Measurements from ENCODE around the gene NEK6. TPM values are rescaled to one million over a fixed set of nuclear protein-coding genes. Genes with fewer than 3 reads are reported as not detected.
"Not testable (repeated sequence)": the region's sequence is repeated elsewhere in the genome, so short reads cannot be mapped to it uniquely, and the experiment has no call there.

The NEK6 gene
- total RNA-seq, 1 donor = 11.2 TPM

GRCh38 chr9:124251204-124251603 is 6.5 kb upstream of the NEK6 start:
- Histone ChIP-seq H3K4me1 (ENCODE audit: insufficient read depth, low read length) (peaks cover 7% of the 10 kb centered on the region), H3K27me3 (ENCODE audit: insufficient read depth, low read length) (no peaks in the 10 kb centered on the region), H3K4me3 (ENCODE audit: low read length) (no peak overlapping the region), H3K9me3 (ENCODE audit: low read depth, low read length) (no peaks in the 10 kb centered on the region)

GRCh38 chr9:124251605-124252378 is 6.0 kb upstream of the NEK6 start:
- no peaks in the 10 kb centered on the region for H3K27me3 ChIP-seq (ENCODE audit: insufficient read depth, low read length)
- no peak overlapping the region for H3K4me3 ChIP-seq (ENCODE audit: low read length)
- peaks cover 7% of the 10 kb centered on the region for H3K4me1 ChIP-seq (ENCODE audit: insufficient read depth, low read length)
- no peaks in the 10 kb centered on the region for H3K9me3 ChIP-seq (ENCODE audit: low read depth, low read length)

- H3K4me1 ChIP-seq (ENCODE audit: insufficient read depth, low read length) = peaks cover 13% of the 10 kb centered on the region
- not testable (repeated sequence) for H3K9me3 ChIP-seq (ENCODE audit: low read depth, low read length); H3K27me3 ChIP-seq (ENCODE audit: insufficient read depth, low read length); H3K4me3 ChIP-seq (ENCODE audit: low read length)
Observed at GRCh38 chr9:124252878-124253277, 4.9 kb upstream of the NEK6 start.

GRCh38 chr9:124254261-124254682 is 3.5 kb upstream of the NEK6 start:
- H3K4me1 ChIP-seq (ENCODE audit: insufficient read depth, low read length) = peaks cover 23% of the 10 kb centered on the region
- no peaks in the 10 kb centered on the region for H3K9me3 ChIP-seq (ENCODE audit: low read depth, low read length)
- no peak overlapping the region for H3K4me3 ChIP-seq (ENCODE audit: low read length)
- H3K27me3 ChIP-seq (ENCODE audit: insufficient read depth, low read length) = no peaks in the 10 kb centered on the region

- Histone ChIP-seq H3K9me3 (ENCODE audit: low read depth, low read length) (no peaks in the 10 kb centered on the region), H3K4me3 (ENCODE audit: low read length) (no peak overlapping the region), H3K27me3 (ENCODE audit: insufficient read depth, low read length) (no peaks in the 10 kb centered on the region), H3K4me1 (ENCODE audit: insufficient read depth, low read length) (peaks cover 32% of the 10 kb centered on the region)
Observed at GRCh38 chr9:124255222-124255621, 2.5 kb upstream of the NEK6 start.

GRCh38 chr9:124256517-124257069 is 1.2 kb upstream of the NEK6 start:
- H3K4me3 ChIP-seq (ENCODE audit: low read length) = no peak overlapping the region
- no peaks in the 10 kb centered on the region for H3K27me3 ChIP-seq (ENCODE audit: insufficient read depth, low read length)
- no peaks in the 10 kb centered on the region for H3K9me3 ChIP-seq (ENCODE audit: low read depth, low read length)
- H3K4me1 ChIP-seq (ENCODE audit: insufficient read depth, low read length) = peaks cover 46% of the 10 kb centered on the region

- H3K9me3 ChIP-seq (ENCODE audit: low read depth, low read length) = no peaks in the 10 kb centered on the region
- H3K27me3 ChIP-seq (ENCODE audit: insufficient read depth, low read length) = no peaks in the 10 kb centered on the region
- H3K4me3 ChIP-seq (ENCODE audit: low read length) = peak overlapping the region; percentile 22
- peaks cover 52% of the 10 kb centered on the region for H3K4me1 ChIP-seq (ENCODE audit: insufficient read depth, low read length)
Observed at GRCh38 chr9:124257070-124257843, 492 bp upstream of the NEK6 start.

GRCh38 chr9:124258607-124259157 is 933 bp downstream of the NEK6 start:
- peak overlapping the region; percentile 66 for H3K4me3 ChIP-seq (ENCODE audit: low read length)
- H3K4me1 ChIP-seq (ENCODE audit: insufficient read depth, low read length) = peaks cover 67% of the 10 kb centered on the region
- H3K9me3 ChIP-seq (ENCODE audit: low read depth, low read length) = no peaks in the 10 kb centered on the region
- no peaks in the 10 kb centered on the region for H3K27me3 ChIP-seq (ENCODE audit: insufficient read depth, low read length)

- no peaks in the 10 kb centered on the region for H3K27me3 ChIP-seq (ENCODE audit: insufficient read depth, low read length)
- peaks cover 70% of the 10 kb centered on the region for H3K4me1 ChIP-seq (ENCODE audit: insufficient read depth, low read length)
- no peaks in the 10 kb centered on the region for H3K9me3 ChIP-seq (ENCODE audit: low read depth, low read length)
- peak overlapping the region; percentile 66 for H3K4me3 ChIP-seq (ENCODE audit: low read length)
Observed at GRCh38 chr9:124259158-124259808, 1.5 kb downstream of the NEK6 start.

GRCh38 chr9:124260769-124261603 is 3.2 kb downstream of the NEK6 start:
- Histone ChIP-seq H3K27me3 (ENCODE audit: insufficient read depth, low read length) (no peaks in the 10 kb centered on the region), H3K4me3 (ENCODE audit: low read length) (peak overlapping the region; percentile 38), H3K4me1 (ENCODE audit: insufficient read depth, low read length) (peaks cover 82% of the 10 kb centered on the region), H3K9me3 (ENCODE audit: low read depth, low read length) (no peaks in the 10 kb centered on the region)

- Histone ChIP-seq H3K9me3 (ENCODE audit: low read depth, low read length) (no peaks in the 10 kb centered on the region), H3K4me1 (ENCODE audit: insufficient read depth, low read length) (peaks cover 92% of the 10 kb centered on the region), H3K4me3 (ENCODE audit: low read length) (peak overlapping the region; percentile 38), H3K27me3 (ENCODE audit: insufficient read depth, low read length) (no peaks in the 10 kb centered on the region)
Observed at GRCh38 chr9:124261736-124262648, 4.2 kb downstream of the NEK6 start.

GRCh38 chr9:124262649-124262972 is 4.9 kb downstream of the NEK6 start:
- Histone ChIP-seq H3K4me3 (ENCODE audit: low read length) (no peak overlapping the region), H3K27me3 (ENCODE audit: insufficient read depth, low read length) (no peaks in the 10 kb centered on the region), H3K9me3 (ENCODE audit: low read depth, low read length) (no peaks in the 10 kb centered on the region), H3K4me1 (ENCODE audit: insufficient read depth, low read length) (peaks cover 93% of the 10 kb centered on the region)

- Histone ChIP-seq H3K4me3 (ENCODE audit: low read length) (no peak overlapping the region), H3K4me1 (ENCODE audit: insufficient read depth, low read length) (peaks cover 99% of the 10 kb centered on the region), H3K27me3 (ENCODE audit: insufficient read depth, low read length) (no peaks in the 10 kb centered on the region), H3K9me3 (ENCODE audit: low read depth, low read length) (no peaks in the 10 kb centered on the region)
Observed at GRCh38 chr9:124263213-124263612, 5.5 kb downstream of the NEK6 start.
